ENCODE data around the gene COQ10A. TPM values are rescaled to one million over a fixed set of nuclear protein-coding genes. Genes with fewer than 3 reads are reported as not detected.

Gene COQ10A
- polyA plus RNA-seq, 1 of the 3 experiments (the other 2 are of a cell fraction), result 42.2 TPM

DNA sequence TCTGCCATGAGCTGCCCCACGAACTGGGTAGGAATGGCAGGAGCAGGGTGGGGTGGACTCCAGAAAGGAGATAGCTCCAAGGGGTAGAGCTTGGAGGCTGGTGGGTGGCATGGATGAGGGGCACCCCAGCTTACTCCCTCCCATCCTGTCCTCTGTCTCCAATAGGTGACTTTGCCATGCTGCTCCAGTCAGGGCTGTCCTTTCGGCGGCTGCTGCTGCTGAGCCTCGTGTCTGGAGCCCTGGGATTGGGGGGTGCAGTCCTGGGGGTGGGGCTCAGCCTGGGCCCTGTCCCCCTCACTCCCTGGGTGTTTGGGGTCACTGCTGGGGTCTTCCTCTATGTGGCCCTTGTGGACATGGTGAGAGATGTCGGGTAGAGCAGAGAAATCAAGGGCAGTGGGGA is 29.8 kb upstream of the COQ10A start:
- 0 out of 2 replicates have a peak, but pooled peaks cover 4% of the 10 kb centered on the region for H4K20me1 ChIP-seq (ENCODE audit: insufficient read depth)
- CTCF ChIA-PET, result interaction anchor here (1.9 to 4.9 kb wide), 4 partner anchors 10 to 47 kb away, joined by 4 to 31 read pairs (median 6); partner anchors contain the start of genes ANKRD52 and SMARCC2

More for the DNA sequence above, 29.8 kb upstream of the COQ10A start:
- H3K9ac ChIP-seq, result no peak overlapping the region
- no peaks in the 10 kb centered on the region for H3K27me3 ChIP-seq (ENCODE audit: insufficient read depth)
- H3K36me3 ChIP-seq (replicated peaks in 1 of 2; ENCODE audit: control insufficient read depth in 1 of 2, insufficient read depth in 2 of 2, low read length in 1 of 2), result peaks cover 8 to 53% of the 10 kb centered on the region in 2 experiments
- H3K4me1 ChIP-seq (ENCODE audit: control insufficient read depth in 1 of 2, insufficient read depth in 2 of 2, low read depth in 1 of 2, low read length in 1 of 2), result peaks cover 0 to 7% of the 10 kb centered on the region in 2 experiments; a peak in 1 of 4 replicates
- POLR2A ChIA-PET, result interaction anchor here (0.6 to 1.6 kb wide), 3 partner anchors 11 to 49 kb away, joined by 3 to 5 read pairs (median 3); partner anchors contain the start of gene RNF41
- no peak overlapping the region for H3K4me3 ChIP-seq (ENCODE audit: low read depth in 2 of 2, low read length in 1 of 2)
- 91% methylated on average over 1 of the region's 5 CpGs for WGBS (ENCODE audit: low lambda C conversion rate)
- no peak overlapping the region for H2AFZ ChIP-seq (ENCODE audit: low read depth)
- DNase-seq, result no peak
- H3K27ac ChIP-seq (ENCODE audit: low read depth in 2 of 2, low read length in 1 of 2), result no peak overlapping the region
- peaks cover 14% of the 10 kb centered on the region for H3F3A ChIP-seq (replicated peaks; ENCODE audit: insufficient read depth)
- no peaks in the 10 kb centered on the region for H3K9me2 ChIP-seq
- TF ChIP-seq FOSL2 (IDR thresholded peaks at IDR 0.05; ENCODE audit: borderline replicate concordance, low read depth), result no peak
- TF ChIP-seq YY1 (IDR thresholded peaks at IDR 0.05; ENCODE audit: low read depth), result no peak
- TF ChIP-seq FOXJ3 (CRISPR knock-in tag; IDR thresholded peaks at IDR 0.05), result no peak
- TF ChIP-seq, protein P1, sequence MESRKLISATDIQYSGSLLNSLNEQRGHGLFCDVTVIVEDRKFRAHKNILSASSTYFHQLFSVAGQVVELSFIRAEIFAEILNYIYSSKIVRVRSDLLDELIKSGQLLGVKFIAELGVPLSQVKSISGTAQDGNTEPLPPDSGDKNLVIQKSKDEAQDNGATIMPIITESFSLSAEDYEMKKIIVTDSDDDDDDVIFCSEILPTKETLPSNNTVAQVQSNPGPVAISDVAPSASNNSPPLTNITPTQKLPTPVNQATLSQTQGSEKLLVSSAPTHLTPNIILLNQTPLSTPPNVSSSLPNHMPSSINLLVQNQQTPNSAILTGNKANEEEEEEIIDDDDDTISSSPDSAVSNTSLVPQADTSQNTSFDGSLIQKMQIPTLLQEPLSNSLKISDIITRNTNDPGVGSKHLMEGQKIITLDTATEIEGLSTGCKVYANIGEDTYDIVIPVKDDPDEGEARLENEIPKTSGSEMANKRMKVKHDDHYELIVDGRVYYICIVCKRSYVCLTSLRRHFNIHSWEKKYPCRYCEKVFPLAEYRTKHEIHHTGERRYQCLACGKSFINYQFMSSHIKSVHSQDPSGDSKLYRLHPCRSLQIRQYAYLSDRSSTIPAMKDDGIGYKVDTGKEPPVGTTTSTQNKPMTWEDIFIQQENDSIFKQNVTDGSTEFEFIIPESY (IDR thresholded peaks at IDR 0.05; ENCODE audit: borderline replicate concordance, low read depth), result no peak
- TF ChIP-seq SMC3 (IDR thresholded peaks at IDR 0.05; ENCODE audit: low read depth, low read length), result no peak
- no peak for TF ChIP-seq TAF1 (IDR thresholded peaks at IDR 0.05; ENCODE audit: borderline replicate concordance, low read depth, low read length)
- TF ChIP-seq, protein P2, sequence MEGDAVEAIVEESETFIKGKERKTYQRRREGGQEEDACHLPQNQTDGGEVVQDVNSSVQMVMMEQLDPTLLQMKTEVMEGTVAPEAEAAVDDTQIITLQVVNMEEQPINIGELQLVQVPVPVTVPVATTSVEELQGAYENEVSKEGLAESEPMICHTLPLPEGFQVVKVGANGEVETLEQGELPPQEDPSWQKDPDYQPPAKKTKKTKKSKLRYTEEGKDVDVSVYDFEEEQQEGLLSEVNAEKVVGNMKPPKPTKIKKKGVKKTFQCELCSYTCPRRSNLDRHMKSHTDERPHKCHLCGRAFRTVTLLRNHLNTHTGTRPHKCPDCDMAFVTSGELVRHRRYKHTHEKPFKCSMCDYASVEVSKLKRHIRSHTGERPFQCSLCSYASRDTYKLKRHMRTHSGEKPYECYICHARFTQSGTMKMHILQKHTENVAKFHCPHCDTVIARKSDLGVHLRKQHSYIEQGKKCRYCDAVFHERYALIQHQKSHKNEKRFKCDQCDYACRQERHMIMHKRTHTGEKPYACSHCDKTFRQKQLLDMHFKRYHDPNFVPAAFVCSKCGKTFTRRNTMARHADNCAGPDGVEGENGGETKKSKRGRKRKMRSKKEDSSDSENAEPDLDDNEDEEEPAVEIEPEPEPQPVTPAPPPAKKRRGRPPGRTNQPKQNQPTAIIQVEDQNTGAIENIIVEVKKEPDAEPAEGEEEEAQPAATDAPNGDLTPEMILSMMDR (IDR thresholded peaks at IDR 0.05), result no peak
- no peak for TF ChIP-seq CHD2 (IDR thresholded peaks at IDR 0.05; ENCODE audit: low read length, partially characterized antibody)
- TF ChIP-seq, protein P3, sequence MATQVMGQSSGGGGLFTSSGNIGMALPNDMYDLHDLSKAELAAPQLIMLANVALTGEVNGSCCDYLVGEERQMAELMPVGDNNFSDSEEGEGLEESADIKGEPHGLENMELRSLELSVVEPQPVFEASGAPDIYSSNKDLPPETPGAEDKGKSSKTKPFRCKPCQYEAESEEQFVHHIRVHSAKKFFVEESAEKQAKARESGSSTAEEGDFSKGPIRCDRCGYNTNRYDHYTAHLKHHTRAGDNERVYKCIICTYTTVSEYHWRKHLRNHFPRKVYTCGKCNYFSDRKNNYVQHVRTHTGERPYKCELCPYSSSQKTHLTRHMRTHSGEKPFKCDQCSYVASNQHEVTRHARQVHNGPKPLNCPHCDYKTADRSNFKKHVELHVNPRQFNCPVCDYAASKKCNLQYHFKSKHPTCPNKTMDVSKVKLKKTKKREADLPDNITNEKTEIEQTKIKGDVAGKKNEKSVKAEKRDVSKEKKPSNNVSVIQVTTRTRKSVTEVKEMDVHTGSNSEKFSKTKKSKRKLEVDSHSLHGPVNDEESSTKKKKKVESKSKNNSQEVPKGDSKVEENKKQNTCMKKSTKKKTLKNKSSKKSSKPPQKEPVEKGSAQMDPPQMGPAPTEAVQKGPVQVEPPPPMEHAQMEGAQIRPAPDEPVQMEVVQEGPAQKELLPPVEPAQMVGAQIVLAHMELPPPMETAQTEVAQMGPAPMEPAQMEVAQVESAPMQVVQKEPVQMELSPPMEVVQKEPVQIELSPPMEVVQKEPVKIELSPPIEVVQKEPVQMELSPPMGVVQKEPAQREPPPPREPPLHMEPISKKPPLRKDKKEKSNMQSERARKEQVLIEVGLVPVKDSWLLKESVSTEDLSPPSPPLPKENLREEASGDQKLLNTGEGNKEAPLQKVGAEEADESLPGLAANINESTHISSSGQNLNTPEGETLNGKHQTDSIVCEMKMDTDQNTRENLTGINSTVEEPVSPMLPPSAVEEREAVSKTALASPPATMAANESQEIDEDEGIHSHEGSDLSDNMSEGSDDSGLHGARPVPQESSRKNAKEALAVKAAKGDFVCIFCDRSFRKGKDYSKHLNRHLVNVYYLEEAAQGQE (IDR thresholded peaks at IDR 0.05; ENCODE audit: low read depth, low read length), result no peak
- TF ChIP-seq JUND (IDR thresholded peaks at IDR 0.05), result no peak
- TF ChIP-seq GATA2 (CRISPR knock-in tag; IDR thresholded peaks at IDR 0.05), result no peak
- TF ChIP-seq, protein P4, sequence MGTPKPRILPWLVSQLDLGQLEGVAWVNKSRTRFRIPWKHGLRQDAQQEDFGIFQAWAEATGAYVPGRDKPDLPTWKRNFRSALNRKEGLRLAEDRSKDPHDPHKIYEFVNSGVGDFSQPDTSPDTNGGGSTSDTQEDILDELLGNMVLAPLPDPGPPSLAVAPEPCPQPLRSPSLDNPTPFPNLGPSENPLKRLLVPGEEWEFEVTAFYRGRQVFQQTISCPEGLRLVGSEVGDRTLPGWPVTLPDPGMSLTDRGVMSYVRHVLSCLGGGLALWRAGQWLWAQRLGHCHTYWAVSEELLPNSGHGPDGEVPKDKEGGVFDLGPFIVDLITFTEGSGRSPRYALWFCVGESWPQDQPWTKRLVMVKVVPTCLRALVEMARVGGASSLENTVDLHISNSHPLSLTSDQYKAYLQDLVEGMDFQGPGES (IDR thresholded peaks at IDR 0.05; ENCODE audit: low read depth, low read length), result no peak
- TF ChIP-seq FOXM1 (IDR thresholded peaks at IDR 0.05; ENCODE audit: low read depth), result no peak
- TF ChIP-seq MXI1 (IDR thresholded peaks at IDR 0.05; ENCODE audit: low read depth, low read length), result no peak
- TF ChIP-seq NFIC (IDR thresholded peaks at IDR 0.05; ENCODE audit: borderline replicate concordance), result no peak
- no peaks in the 10 kb centered on the region for H3K9me3 ChIP-seq
- H3K79me2 ChIP-seq (ENCODE audit: insufficient read depth), result peaks cover 3% of the 10 kb centered on the region; the same call in 1 of the 2 replicates
- no peak overlapping the region for H3K4me2 ChIP-seq
